Forelimb muscle (tissue), 1 donor: ENCODE results near the gene PDE7B. TPM values are rescaled to one million over a fixed set of nuclear protein-coding genes. Genes with fewer than 3 reads are reported as not detected.
A peak's percentile ranks its signal among the peaks of the same experiment; 100 is the strongest.
"Not testable (repeated sequence)": the region's sequence is repeated elsewhere in the genome, so short reads cannot be mapped to it uniquely, and the experiment has no call there.

ENCODE experiments used
- DNase-seq: peaks from one replicate; pipeline ENCODE4 v3.0.0-alpha.2; 2013; ENCODE audit warnings: low read depth
- polyA plus RNA-seq: library from polyadenylated mRNA; unstranded; fragments of 120-200 nt; gene quantifications from one replicate; pipeline ENCODE4 v1.2.1, GENCODE V29; 2013; ENCODE audit not compliant: insufficient read length

The PDE7B gene
- polyA plus RNA-seq, 1 donor: 6.6 TPM

DNA sequence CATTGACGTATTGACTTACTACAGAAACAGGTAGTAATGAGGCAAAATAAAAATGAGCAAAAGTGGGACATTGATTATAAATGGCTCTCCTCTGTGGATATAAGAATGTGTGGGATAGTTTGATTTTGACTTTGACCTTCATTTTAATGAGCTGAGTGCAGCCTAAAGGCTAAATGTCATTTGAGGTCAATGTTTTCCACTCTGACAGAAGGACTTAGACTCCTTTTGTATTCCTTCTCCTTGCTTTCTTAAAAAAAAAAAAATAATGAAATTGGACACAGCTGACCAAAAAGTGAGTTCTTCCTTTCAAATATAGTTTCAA lies 330.0 kb downstream of the PDE7B start:
- DNase-seq: no peak

DNA sequence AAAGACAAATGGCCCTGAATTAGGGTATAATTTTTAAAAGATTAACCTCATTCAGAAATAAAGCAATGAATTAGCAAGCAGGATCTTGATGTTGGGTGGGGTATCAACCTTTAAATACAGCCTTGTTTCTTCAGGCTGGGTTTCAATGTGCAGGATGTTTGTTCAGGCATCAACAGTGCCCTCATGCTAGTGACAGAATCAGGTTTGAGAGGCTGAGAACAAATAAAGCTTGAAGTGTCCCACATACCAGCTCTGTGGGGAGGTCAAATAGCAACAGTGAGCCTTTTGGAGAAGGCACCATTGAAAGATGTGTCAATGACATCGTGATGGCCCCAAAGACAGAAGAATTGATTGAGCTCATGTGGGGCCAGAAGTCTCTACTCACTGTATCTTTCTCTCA lies 330.4 kb downstream of the PDE7B start:
- no peak for DNase-seq

- no peak for DNase-seq
These were observed 333.2 kb downstream of the PDE7B start for GRCh38 chr6:136184738-136185137.

GRCh38 chr6:136186363-136186762 lies 334.9 kb downstream of the PDE7B start:
- no peak for DNase-seq

DNA sequence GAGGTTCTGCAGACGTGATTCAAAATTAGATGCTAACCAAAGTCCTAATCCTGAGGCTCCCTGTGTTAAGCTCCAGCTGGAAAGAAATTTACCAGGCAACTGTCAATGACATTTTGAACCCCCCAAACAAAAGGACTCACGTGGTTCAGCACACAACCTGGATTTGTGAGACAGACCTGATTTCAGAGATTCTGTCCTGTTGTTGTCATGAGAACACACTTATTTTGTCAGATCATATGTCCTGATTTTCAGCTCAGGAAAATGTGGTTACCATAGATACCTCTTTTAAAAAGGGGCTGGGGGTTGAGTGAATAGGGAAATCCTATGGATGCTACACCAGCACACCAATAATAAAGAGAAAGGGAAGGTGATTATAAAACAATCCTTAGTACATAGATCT lies 337.0 kb downstream of the PDE7B start:
- no peak for DNase-seq

GRCh38 chr6:136189104-136189503 lies 337.6 kb downstream of the PDE7B start:
- DNase-seq: no peak

DNA sequence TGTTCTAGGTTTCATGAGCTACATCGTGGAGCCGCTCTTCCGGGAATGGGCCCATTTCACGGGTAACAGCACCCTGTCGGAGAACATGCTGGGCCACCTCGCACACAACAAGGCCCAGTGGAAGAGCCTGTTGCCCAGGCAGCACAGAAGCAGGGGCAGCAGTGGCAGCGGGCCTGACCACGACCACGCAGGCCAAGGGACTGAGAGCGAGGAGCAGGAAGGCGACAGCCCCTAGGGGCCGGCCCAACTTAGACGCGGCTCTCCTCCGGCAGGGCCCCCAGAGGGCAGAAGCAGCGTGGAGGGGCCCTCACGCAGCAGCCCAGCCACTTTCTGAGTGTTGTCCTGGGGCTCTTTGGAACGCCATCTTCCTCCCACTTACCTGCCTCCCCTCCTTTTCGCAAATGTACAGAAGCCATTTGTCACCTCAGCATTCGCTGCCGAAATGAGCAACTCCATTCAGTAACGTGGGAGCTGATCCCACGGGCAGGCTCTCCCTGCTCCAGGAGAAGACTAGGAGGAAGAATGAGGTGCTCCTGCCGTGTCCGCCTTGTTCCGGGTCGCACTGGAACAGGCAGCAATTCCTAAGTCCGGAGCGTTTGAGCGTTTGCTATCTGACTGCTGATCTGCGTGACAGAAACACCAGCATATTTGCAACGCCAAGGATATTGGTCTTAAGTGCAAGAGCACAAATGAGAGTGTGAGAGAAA lies 340.3 kb downstream of the PDE7B start:
- no peak for DNase-seq

GRCh38 chr6:136192902-136193301 lies 341.4 kb downstream of the PDE7B start:
- no peak for DNase-seq

DNA sequence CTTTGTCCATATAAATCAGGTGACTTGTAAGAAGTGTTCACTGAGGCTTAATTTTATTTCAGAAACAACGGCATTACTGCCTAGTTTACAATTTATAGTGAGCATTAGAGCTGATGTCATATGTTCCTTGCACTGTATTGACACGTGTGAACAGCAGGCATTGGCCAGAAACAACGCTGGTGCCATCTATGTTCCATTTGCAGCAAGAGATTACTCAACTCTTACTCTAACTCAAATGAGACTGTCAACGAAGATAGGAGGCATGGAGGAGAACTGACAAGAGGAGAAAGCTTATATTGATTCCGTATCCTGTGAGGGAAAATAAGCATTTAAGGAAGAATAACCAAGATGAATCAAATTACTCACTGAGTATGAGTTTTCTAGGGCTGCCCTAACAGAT lies 350.2 kb downstream of the PDE7B start:
- no peak for DNase-seq

DNA sequence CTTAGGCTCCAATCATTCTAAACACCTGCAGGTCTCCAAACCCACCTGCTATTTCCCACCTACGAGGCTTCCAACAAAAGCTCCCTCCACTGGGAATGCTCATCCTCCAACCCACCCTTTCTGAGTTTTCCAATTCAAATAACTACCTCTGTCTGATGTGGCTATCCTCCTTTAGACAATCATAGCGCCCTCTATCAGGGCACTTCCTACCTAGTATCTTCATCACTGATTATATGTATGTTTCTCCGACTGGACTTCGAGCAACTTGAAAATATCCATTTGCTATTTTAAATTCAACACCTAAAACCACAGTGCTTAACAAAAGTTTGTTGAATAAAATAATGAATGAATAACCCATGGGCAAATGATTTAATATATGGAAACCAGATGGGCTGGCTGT lies 357.3 kb downstream of the PDE7B start:
- no peak for DNase-seq

- DNase-seq: no peak
These were observed 358.0 kb downstream of the PDE7B start for GRCh38 chr6:136209496-136209895.

GRCh38 chr6:136210398-136211165 lies 359.1 kb downstream of the PDE7B start:
- peak; percentile 40 for DNase-seq

DNA sequence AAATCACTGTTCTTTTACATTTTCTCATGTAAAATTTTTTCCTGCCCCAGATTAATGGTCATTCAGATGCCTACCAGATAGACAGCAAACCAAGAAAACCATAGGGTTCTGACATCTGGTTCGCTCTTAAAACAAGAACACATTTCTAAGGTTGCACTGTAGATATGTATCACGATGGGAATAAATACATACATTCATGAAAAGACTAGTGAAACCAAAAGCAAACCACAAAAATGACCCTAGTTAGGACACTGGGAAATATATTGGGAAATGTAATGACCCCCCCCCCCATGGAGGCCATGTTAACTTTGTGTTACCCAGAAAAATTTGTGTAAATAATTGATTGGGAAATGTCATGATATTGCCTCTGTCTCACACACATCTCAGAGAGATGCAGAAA lies 361.1 kb downstream of the PDE7B start:
- no peak for DNase-seq

GRCh38 chr6:136213012-136213539 lies 361.6 kb downstream of the PDE7B start:
- no peak for DNase-seq

- no peak for DNase-seq
These were observed 362.4 kb downstream of the PDE7B start for GRCh38 chr6:136213853-136214252.

DNA sequence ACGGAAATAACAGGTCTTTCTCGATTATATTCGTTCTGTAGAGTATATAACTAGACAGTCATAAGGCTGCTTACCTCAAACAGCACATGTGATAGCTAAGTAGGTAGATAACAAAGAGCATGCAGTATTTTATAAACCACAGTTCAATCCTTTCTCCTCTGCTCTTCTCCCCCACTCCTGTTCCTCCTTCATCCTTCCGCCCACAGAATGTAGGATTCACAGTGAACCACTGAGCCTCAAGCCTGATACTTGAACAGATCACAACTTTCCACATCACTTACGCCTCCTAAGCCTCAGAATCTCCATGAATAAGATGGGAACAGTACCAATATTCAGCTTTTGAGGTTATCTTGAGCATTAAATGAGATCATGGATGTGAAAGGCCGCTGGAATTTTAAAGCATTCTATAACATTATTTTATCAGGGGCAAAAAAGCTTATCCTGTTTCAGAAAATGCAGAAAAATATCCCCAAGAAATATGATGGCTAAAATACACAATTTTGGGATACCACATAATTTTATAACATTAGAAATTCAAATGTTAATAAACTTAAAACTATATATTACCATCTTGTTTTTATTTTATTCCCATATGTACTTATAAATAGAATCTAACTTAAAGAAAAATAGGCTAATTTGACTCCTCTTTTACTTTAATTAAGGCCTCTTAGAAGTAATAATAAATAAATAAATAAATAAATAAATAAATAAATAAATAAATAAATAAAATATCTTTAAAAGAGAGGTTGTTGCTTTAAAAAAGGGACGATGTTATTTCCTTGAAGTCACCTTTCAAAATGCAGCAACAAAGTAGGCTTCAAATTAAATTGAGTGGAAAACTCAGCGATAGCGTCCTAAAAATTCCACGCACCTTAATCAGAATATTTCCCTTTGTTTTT lies 365.3 kb downstream of the PDE7B start:
- no peak for DNase-seq

DNA sequence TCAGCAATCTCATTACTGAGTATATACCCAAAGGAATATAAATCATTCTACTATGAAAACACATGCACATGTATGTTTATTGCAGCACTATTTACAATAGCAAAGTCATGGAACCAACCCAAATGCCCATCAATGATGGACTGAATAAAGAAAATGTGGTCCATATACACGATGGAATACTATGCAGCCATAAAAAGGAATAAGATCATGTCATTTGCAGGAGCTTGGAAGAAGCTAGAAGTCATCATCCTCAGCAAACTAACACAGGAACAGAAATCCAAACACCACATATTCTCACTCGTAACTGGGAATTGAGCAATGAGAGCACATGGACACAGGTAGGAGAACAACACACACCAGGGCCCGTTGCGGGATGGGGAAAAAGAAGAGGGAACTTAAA lies 373.5 kb downstream of the PDE7B start:
- not testable (repeated sequence) for DNase-seq

DNA sequence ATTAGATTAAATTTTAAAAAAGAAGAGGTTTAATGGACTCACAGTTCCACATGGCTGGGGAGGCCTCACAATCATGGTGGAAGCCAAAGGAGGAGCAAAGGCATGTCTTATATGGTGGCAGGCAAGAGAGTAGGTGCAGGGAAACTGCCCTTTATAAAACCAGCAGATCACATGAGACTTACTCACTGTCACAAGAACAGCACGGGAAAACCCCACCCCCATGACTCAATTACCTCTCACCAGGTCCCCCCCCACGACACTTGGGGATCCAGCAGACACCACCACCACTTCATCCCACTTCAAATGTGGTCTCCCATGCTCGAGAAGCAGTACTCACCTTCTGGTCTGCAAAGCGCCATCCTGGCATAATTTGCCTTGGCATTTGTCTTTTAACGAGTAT lies 374.0 kb downstream of the PDE7B start:
- no peak for DNase-seq

DNA sequence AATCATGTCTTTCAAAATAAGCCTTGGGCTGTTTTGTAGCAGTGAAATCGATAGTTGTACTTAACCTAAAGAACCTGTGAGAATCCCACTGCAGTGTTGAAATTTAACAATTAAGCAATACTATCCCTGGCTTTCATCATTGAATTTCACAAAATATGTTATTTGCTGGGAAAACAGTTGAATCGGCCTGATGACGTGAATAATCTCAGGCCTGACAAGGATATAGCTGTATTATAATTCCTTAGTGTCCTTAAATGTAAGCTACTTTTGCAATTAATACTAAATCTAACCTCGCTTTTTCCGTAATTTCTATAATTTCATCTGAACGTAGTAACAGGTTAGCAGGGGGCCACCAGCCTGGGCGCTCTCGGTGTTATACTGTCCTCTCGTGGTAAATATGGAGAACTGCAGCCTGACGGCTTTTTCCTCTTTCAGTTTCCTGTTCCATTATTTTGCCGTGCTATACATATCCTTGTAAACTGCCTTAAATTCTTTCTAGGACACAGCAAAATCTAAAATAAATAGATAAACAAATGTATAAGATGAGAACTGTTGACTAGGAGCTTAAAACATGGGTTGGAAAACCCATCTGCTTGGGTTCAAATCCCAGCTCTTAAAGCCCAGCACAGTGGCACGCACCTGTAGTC lies 374.6 kb downstream of the PDE7B start:
- no peak for DNase-seq

- no peak for DNase-seq
These were observed 375.3 kb downstream of the PDE7B start for GRCh38 chr6:136226674-136227377.

GRCh38 chr6:136228814-136229213 lies 377.3 kb downstream of the PDE7B start:
- DNase-seq: no peak
